GM23248 (cell line): ENCODE results near the gene METTL21C.

Source experiments
- EZH2 ChIP-seq: fragments of 200-600 bp; sonication (generic); IDR thresholded peaks from 2 replicates; pipeline ENCODE4 v1.6.1; 2018; ENCODE audit warnings: antibody characterized with exemption, mild to moderate bottlenecking; ENCODE audit not compliant: insufficient read depth, poor library complexity, severe bottlenecking
- EZH2phosphoT487 ChIP-seq: fragments of 200-600 bp; sonication (generic); IDR thresholded peaks from 2 replicates; pipeline ENCODE4 v1.6.1; 2018; ENCODE audit warnings: antibody characterized with exemption, moderate library complexity, mild to moderate bottlenecking, low read depth; ENCODE audit not compliant: insufficient read depth

- TF ChIP-seq EZH2, result no peak
- no peak for TF ChIP-seq EZH2phosphoT487
These were observed 31.6 kb upstream of the METTL21C start for GRCh38 chr13:102726430-102726829.
